Epithelial cell of esophagus (primary cell): Measurements from ENCODE around the gene PAK5.

Source experiments
- DNase-seq: peaks from one replicate; pipeline ENCODE4 v3.0.0; 2010; ENCODE audit warnings: low read depth
- H3K4me3 ChIP-seq: 2 replicates; pipeline ENCODE4 v1.5.1; 2011; ENCODE audit warnings: mild to moderate bottlenecking, low read length, control low read depth
- TF ChIP-seq, protein P1 (sequence below): IDR thresholded peaks from 2 replicates; pipeline ENCODE4 v1.5.1; 2011; ENCODE audit warnings: low read depth, mild to moderate bottlenecking, low read length, control low read depth, inconsistent platforms; ENCODE audit not compliant: insufficient read depth; ENCODE audit errors: missing control alignments

Gene PAK5

DNA sequence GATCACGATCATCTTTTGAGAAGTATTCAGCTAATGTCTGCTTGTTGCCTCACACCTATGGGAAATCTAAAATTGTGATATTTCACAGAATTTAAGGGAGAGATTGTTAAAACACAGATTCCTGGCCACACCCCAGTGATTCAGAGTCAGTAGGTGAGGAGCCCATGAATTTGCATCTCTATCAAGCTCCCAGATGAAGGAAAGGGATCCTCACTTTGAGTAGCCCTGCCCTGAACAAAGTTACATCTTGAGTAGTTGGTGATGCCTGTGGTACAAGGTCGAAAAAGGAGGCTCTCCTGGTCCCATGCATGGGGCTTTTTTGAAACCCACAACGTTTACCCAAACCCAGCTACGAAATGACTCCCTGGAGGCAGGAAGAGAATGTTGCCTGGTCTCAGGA lies 79.5 kb downstream of the PAK5 start:
- no peak overlapping the region for H3K4me3 ChIP-seq
- TF ChIP-seq, protein P1, sequence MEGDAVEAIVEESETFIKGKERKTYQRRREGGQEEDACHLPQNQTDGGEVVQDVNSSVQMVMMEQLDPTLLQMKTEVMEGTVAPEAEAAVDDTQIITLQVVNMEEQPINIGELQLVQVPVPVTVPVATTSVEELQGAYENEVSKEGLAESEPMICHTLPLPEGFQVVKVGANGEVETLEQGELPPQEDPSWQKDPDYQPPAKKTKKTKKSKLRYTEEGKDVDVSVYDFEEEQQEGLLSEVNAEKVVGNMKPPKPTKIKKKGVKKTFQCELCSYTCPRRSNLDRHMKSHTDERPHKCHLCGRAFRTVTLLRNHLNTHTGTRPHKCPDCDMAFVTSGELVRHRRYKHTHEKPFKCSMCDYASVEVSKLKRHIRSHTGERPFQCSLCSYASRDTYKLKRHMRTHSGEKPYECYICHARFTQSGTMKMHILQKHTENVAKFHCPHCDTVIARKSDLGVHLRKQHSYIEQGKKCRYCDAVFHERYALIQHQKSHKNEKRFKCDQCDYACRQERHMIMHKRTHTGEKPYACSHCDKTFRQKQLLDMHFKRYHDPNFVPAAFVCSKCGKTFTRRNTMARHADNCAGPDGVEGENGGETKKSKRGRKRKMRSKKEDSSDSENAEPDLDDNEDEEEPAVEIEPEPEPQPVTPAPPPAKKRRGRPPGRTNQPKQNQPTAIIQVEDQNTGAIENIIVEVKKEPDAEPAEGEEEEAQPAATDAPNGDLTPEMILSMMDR: no peak

DNA sequence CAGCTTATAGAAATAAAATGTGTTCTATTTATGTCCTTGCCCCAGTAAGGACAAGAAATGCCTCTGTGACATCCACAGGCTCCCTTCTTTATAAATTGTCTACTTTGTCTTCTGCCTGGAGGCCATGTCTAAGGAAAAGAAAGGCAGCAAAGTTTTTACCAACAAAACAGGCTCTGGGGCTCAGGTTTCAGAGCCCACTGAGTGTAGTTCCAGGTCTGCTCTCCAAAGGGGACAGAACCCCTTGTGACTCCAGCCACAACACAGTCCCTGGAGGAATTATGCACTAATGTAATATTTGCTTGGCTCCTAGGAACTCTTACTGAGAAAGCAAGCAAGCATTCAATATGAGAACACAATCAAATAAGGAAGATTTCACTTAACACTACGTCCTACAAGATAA lies 80.1 kb downstream of the PAK5 start:
- no peak for DNase-seq
- no peak overlapping the region for H3K4me3 ChIP-seq
- TF ChIP-seq, protein P1: no peak

More for the DNA sequence above, 79.5 kb downstream of the PAK5 start:
- DNase-seq: no peak

DNA sequence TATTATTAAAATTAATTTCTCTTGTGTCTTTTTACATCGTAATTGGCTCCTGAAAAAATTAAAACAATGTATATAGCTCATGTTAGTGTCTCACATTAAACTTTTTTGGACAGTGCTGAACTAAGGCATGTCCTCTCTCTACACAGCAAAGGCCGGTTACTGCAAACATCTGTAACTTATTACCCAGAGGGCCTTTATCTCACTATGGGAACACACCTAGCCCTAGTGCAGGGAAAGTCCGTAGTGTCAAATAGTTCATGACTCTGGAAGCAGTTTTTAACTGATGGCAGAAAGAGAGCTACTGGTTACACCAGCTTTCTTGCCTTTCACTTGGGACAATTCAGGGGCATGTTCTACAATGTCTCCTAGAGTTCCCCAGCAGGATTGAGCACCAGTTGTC lies 82.2 kb downstream of the PAK5 start:
- TF ChIP-seq, protein P1: no peak
- DNase-seq: no peak
- H3K4me3 ChIP-seq: no peak overlapping the region

DNA sequence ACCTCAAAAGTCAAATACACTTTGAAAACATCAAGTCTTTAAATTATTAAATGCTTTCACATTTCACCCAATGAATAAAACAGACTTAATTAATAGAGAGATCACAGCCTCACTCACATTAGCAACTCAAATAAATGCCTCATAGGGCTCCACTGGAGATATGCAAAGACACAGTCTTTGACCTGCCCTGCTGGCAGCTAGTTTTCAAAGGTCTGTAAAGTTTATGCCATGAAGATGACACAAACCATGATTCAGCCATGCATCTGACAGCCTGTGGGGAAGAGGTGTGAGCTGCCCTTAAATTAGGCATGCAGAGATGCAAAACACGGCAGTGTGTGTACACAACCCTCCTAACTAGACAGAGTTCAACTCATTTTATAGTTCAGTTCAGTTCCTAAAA lies 83.6 kb downstream of the PAK5 start:
- DNase-seq: no peak
- TF ChIP-seq, protein P1: no peak
- no peak overlapping the region for H3K4me3 ChIP-seq

DNA sequence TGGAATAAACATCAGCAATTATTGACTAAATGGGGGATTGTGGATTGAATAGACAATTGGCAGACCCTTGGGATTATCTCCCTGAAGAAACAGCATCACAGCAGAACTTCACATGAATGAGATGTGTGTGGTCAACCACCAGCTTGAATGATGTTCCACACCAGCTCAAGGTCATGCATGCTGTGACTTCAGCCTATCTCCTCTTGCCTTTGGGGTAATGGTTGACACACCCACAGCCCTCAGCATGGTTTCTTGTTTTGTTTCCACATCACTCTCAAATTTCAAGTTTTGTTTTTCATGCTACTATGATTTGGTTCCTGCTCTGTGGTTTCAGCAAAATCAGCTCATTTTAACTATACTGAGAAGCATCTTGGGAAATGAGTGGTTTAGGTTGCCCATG lies 94.3 kb downstream of the PAK5 start:
- DNase-seq: no peak
- TF ChIP-seq, protein P1: no peak

DNA sequence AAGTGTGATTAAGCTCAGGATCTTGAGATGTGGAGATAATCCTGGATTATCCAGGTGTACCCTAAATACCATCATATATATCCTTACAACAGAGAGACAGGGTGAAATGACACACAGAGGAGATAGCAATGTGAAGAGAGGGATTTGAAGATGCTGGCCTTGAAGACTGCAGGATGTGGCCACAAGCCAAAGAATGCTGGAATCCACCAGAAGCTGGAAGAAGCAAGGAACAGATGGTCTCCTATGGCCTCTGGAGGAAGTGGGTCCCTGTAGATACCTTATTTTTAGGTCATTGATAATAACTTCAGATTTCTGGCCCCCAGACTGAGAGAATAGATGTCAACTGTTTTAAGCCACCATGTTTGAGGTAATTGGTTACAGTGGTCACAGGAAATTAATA lies 95.0 kb downstream of the PAK5 start:
- H3K4me3 ChIP-seq: no peak overlapping the region
- TF ChIP-seq, protein P1: no peak
- no peak for DNase-seq

More for the DNA sequence above, 94.3 kb downstream of the PAK5 start:
- H3K4me3 ChIP-seq: no peak overlapping the region

DNA sequence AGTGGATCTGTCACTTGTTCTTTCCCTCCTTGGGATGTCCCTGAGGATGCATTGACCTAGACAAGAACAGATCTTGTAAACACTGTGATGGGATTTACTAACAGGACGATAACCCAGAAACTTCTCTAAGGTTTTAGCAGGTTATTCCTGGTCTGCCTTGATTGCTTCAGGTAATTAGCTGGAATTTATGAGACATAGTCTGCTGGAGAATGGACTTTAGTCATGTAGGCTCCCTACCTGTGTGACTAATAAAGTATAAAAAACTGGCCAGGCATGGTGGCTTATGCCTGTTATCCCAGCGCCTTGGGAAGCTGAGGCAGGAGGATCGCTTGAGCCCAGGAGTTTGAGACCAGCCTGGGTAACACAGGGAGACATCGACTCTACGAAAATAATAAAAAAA lies 96.1 kb downstream of the PAK5 start:
- DNase-seq: peak; percentile 2
- TF ChIP-seq, protein P1: no peak
- H3K4me3 ChIP-seq: no peak overlapping the region
